DMS114 treated with DMSO at 0.1 percent for 48 hours (cell line): ENCODE results near the gene UGT2B10.

Experiments
- DNase-seq: peaks from one replicate; lab custom pipeline; 2025; ENCODE audit not compliant: unreplicated experiment; lab: John Stamatoyannopoulos, UW

Gene UGT2B10

DNA sequence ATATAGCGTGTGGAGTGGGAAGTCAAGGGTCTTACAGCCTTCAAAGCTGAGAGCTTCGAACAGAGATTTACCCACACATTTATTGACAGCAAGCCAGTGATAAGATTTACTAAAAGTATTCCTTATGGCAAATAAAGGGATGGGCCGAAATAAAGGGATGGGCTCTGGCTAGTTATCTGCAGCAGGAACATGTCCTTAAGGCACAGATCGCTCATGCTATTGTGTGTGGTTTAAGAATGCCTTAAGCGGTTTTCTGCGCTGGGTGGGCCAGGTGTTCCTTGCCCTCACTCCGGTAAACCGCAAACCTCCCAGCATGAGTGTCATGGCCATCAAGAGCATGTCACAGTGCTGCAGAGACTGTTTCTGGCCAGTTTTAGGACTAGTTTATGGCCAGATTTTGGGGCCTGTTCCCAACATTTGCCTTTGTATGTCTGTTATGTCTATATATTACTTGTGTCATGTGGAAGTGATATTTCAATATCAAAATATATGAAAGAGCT lies 53.5 kb downstream of the UGT2B10 start:
- no peak for DNase-seq

DNA sequence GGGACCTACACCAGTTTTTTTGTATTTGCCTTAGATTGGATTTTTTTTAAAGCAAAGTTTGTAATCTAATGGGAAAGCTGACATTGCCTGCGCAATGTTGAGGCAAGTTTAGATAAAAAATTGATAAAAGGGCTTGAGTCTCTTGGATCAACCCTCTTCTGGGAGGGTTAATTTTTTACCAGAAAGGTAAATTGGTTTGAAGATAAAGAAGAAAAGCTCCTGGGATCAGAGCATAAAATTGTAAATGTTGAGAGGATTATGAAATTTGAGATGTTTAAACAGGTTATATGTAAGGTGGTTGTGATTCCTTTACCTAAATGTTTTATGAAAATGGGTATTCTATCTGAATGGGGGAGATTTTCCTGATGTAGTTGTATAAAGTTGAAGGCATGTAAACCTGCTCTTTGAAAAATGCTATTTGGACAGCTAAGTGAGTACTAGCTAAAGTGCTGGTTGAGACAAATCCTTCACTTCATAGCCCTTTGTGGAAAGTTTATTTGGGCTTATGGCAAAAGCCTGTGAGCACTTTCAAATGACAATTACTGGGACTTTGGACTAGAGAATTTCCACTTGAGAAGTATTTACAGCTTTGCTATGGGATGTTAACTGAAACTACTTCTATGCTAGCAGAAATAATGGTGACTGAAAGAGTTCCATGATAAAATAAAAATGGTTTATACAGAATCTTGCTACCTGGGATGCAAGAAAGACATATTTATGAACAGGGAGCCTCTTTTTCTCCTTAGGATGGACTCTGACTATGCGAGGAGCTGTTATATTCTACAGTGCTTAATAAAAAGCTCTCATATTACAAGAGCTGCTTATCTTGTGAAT lies 56.2 kb downstream of the UGT2B10 start:
- no peak for DNase-seq

DNA sequence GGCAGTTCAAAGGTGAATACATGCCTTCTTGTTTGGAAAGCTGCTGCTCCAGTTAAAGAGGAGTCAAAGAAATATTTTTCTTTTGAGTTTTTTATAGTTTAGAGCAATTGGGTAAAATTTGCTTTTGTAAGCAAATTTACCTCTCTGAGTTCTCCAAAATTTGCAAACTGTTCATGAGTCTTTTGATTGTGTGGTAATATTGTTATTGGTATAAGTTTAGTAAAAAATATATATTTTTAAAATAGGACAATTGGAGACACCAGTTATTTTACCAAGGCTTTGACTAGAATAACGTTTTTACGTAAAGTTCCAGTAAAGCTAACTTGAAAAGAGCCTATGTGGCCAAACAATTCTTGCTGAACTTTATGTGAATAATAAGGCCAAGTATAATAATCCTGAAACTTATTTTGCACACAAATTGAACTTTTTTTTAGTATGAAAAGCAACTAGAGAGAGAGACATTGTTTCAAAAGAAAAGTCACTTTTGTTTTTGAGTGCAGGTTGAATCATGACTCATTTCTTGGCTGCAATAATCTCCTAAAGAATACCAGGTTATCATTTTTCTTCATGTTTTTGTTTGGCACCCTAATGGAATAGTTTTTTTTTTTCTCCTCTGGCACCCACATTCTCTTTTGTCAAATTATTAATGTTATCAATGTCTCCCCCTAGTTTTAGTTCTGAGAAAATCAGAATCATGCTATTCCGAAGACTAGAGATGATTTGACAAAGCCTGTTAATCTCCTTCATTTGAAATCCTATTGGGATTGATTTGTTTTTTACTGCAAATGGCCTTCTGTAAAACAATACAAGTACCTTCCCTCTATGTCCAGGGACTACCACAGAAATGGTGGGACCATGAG lies 57.1 kb downstream of the UGT2B10 start:
- no peak for DNase-seq

DNA sequence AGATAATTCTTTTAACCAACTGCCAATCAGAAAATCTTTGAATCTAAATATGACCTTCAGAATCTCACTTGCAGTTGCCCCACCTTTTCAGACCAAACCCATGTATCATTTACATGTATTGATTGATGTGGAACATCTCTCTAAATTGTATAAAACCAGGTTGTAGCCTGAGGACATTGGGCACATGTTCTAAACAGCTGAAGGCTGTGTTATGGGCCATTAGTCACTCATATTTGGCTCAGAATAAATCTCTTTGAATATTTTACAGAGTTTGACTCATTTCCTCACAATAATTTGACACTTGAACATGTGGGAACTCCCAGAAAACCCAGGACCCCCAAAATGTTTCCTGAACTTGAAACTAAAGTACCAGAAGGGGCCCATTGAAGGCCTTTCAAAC lies 58.7 kb downstream of the UGT2B10 start:
- DNase-seq, result no peak

DNA sequence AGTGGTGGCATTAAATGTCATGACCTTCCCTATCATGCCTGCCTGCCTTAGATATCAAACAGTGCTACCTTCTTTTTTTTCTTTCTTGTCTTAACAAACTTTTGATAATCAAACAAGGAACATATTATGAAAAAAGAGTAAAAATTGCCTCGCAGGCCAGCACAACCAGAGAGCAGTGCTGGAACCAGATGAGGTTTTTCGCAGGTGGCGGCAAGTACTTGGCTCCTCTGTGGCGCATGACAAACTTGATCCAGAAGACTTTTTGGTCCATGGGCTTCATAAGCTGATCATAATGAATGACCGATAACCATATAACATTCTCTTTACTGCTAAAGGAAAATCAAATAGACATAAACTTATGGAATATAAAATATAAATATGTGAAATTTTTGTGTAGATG lies 61.8 kb downstream of the UGT2B10 start:
- DNase-seq, result no peak

DNA sequence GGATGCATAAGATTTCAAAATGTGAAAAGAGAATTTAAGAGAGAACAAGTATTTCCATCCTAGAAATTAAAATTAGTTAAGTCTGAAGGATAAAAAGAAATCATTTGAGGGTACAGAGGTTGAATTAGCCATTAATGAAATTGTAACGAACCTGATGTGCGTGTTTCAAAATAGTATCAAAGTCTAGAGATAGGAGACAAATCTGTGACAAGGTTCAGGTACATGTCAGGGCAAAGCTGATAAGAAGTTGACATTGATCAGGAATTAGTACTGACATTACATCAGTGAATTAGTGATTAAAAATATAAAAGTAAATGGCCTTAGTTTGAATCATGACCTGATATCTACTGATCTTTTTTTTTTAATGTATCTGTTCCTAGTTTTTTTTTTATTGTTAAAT lies 62.3 kb downstream of the UGT2B10 start:
- DNase-seq, result no peak
